ENCODE measurements around the gene ABLIM1. TPM values are rescaled to one million over a fixed set of nuclear protein-coding genes. Genes with fewer than 3 reads are reported as not detected.

The ABLIM1 gene
- total and polyA plus RNA-seq, 4 experiments from 2014 or later, result 129 to 202 (median 188) TPM

DNA sequence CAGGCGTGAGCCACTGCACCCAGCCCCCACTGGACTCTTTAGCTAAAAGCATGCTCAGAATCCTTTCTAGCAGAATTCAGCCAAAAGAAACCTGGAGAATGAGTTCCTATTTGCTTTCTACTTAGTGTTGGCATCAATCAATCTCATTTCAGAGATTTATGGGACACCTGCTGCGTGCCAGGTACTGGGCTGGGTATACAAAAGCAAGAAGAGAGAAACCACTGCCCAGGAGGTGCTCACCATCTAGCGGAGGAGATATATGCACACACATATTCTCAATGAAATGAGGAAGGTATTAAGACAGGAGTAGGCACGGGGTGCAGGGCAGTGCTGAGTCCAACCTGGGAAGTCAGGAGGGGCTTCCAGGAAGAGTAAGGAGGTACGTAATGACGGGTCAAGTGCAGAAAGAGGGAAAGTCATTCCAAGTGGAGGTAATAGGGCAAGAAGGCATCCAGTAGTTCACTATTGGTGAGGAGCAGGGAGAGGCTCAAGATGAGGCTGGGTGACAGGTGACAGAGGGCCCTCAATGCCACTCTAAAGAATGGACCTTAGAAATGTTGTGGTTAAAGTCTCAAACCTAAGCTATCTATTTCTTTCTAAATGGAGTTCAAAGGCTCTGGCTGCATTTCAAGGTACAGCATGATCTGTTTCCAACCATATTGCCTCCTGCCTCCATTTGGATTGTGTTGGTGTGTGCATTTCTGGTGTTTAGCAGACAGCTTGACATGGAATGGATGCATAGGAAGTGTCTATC is 22.1 kb downstream of the ABLIM1 start:
- ChIA-PET CTCF (ENCODE audit: partially characterized antibody) (no interaction called here), POLR2A (ENCODE audit: partially characterized antibody) (no interaction called here)
- H3K9me3 ChIP-seq (ENCODE audit: control insufficient read depth in 1 of 2, low read length in 2 of 2), result no peaks in the 10 kb centered on the region
- no peak for DNase-seq
- no peak overlapping the region for H3K27ac Mint-ChIP-seq
- peaks cover 19 to 26% of the 10 kb centered on the region in 2 donors for H3K27me3 Mint-ChIP-seq
- H3K36me3 Mint-ChIP-seq, result no peaks in the 10 kb centered on the region
- H3K4me1 ChIP-seq (ENCODE audit: insufficient read depth, low read length), result peaks cover 18% of the 10 kb centered on the region
- H3K36me3 ChIP-seq (ENCODE audit: insufficient read depth, low read length), result no peaks in the 10 kb centered on the region
- intact Hi-C loops (cut with micrococcal nuclease), result no loop called here
- no peak overlapping the region for H3K27ac ChIP-seq (ENCODE audit: low read depth, low read length)
- peaks cover 0 to 2% (median 0%) of the 10 kb centered on the region in 8 donors for H3K9me3 Mint-ChIP-seq
- no peak overlapping the region for H3K4me3 Mint-ChIP-seq
- H3K27me3 ChIP-seq (ENCODE audit: insufficient read depth, low read length), result peaks cover 10% of the 10 kb centered on the region
- H3K4me3 ChIP-seq (ENCODE audit: low read length in 2 of 2), result no peak overlapping the region
- peaks cover 7 to 21% (median 11%) of the 10 kb centered on the region in 4 donors for H3K4me1 Mint-ChIP-seq

DNA sequence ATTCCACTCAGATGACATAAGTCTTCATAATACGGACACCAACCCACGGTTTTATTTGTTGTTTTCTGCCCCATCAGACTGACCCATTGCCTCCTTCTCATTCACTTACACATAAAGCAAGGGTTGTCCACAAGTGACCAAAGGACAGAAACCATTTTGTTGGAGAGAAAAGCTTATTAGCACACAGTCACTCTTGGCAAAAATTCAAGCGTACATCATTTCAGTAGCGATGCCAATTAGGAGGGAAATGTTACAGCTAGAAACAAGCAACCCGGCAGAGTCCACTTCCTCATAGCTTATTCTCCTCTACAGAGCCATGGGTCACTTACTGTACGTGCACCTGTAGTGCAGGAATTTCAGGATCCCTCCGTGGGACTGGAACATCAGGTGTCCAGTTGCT is 23.0 kb downstream of the ABLIM1 start:
- no peak overlapping the region for H3K4me3 Mint-ChIP-seq
- POLR2A ChIA-PET (ENCODE audit: partially characterized antibody), result no interaction called here
- intact Hi-C loops (cut with micrococcal nuclease), result no loop called here

DNA sequence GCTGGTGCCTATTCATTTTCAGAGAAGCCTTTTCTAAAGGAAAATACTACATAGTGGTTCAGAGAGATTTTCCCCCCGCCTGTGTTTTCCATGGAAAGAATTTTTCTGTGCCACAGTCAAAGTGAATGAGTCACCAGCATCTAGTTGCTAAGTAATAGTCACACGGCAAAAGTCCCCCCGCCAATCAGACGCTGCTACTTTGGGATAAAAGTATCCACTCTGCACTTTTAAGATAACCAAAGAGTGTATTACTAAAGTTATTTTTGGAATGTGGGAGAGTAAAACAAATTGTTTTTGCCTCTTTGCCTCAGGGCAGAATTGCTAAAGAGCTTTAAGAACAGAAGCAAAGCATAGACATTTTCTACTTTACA is 23.5 kb downstream of the ABLIM1 start:
- peaks cover 23 to 37% of the 10 kb centered on the region in 2 donors for H3K27me3 Mint-ChIP-seq
- POLR2A ChIA-PET (ENCODE audit: partially characterized antibody), result no interaction called here

More for the DNA sequence above, 23.0 kb downstream of the ABLIM1 start:
- DNase-seq, result no peak
- H3K4me3 ChIP-seq (ENCODE audit: low read length in 2 of 2), result no peak overlapping the region
- CTCF ChIA-PET (ENCODE audit: partially characterized antibody), result no interaction called here
- H3K9me3 ChIP-seq (ENCODE audit: control insufficient read depth in 1 of 2, low read length in 2 of 2), result no peaks in the 10 kb centered on the region
- peaks cover 0 to 2% (median 0%) of the 10 kb centered on the region in 8 donors for H3K9me3 Mint-ChIP-seq
- no peaks in the 10 kb centered on the region for H3K36me3 ChIP-seq (ENCODE audit: insufficient read depth, low read length)
- H3K27me3 ChIP-seq (ENCODE audit: insufficient read depth, low read length), result peaks cover 10% of the 10 kb centered on the region
- peaks cover 22 to 32% of the 10 kb centered on the region in 2 donors for H3K27me3 Mint-ChIP-seq
- no peaks in the 10 kb centered on the region for H3K36me3 Mint-ChIP-seq
- no peak overlapping the region for H3K27ac Mint-ChIP-seq
- peaks cover 18% of the 10 kb centered on the region for H3K4me1 ChIP-seq (ENCODE audit: insufficient read depth, low read length)
- H3K27ac ChIP-seq (ENCODE audit: low read depth, low read length), result no peak overlapping the region
- peaks cover 10 to 24% (median 11%) of the 10 kb centered on the region in 4 donors for H3K4me1 Mint-ChIP-seq

DNA sequence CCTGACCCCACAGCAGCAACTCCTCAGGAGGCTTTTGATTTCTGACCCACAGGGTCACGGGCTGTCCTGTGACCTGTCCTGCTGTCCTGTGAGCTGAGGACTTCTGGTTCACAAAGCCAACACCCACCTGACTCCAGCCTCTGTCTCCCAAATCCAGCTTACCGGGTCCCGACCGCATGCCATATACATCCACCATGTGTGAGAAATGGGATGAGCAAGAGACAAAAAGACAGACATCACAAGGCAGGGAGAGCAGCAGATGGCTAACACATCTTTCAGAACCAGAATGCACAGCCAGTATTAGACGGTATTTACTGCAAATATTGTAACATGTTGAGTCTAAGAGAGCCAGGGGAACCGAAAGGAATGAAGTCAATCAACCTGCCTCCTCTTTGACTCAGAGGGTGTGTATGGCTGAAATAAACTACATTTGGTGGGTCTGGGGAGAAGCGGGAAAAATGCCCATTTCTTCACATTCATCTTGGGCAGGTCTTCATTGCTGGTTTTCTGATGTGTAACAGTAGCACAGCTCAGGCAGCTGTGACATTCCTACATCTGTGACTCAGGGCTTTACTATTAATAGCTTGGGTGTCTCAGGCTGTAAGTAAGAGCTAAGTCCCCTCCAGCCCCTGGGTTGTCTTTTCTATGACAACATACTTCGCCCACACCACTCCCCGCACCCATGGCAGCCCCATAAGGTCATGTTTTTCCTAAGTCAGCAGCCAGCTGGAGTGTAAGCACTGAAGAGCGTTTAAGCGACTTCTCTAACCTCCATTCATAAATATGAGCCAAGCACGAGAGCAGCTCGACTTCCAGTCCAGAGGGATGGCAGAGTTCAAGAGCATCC is 25.0 kb downstream of the ABLIM1 start:
- Mint-ChIP-seq H3K4me3 (peak overlapping the region in 3 of 8 donors; percentile 45 to 89 (median 57)), H3K27me3 (peaks cover 23 to 44% of the 10 kb centered on the region in 2 donors), H3K27ac (no peak overlapping the region), H3K9me3 (no peaks in the 10 kb centered on the region), H3K4me1 (peaks cover 10 to 24% (median 11%) of the 10 kb centered on the region in 4 donors), H3K36me3 (no peaks in the 10 kb centered on the region)
- no peaks in the 10 kb centered on the region for H3K9me3 ChIP-seq (ENCODE audit: control insufficient read depth in 1 of 2, low read length in 2 of 2)
- no peak overlapping the region for H3K4me3 ChIP-seq (ENCODE audit: low read length in 2 of 2)
- H3K36me3 ChIP-seq (ENCODE audit: insufficient read depth, low read length), result no peaks in the 10 kb centered on the region
- CTCF ChIA-PET (ENCODE audit: partially characterized antibody), result no interaction called here
- H3K27ac ChIP-seq (ENCODE audit: low read depth, low read length), result no peak overlapping the region
- intact Hi-C loops (cut with micrococcal nuclease), result no loop called here
- peaks cover 18% of the 10 kb centered on the region for H3K4me1 ChIP-seq (ENCODE audit: insufficient read depth, low read length)
- POLR2A ChIA-PET (ENCODE audit: partially characterized antibody), result interaction anchor here (0.6 kb wide), 1 partner anchor 11 kb away, joined by 4 read pairs; no protein-coding TSS in a partner anchor
- peaks cover 10% of the 10 kb centered on the region for H3K27me3 ChIP-seq (ENCODE audit: insufficient read depth, low read length)
- no peak for DNase-seq

More for the DNA sequence above, 23.5 kb downstream of the ABLIM1 start:
- peaks cover 0 to 2% (median 0%) of the 10 kb centered on the region in 8 donors for H3K9me3 Mint-ChIP-seq
- H3K4me3 Mint-ChIP-seq, result peak overlapping the region in 1 of 8 donors; percentile 8
- peaks cover 10% of the 10 kb centered on the region for H3K27me3 ChIP-seq (ENCODE audit: insufficient read depth, low read length)
- DNase-seq, result no peak
- CTCF ChIA-PET (ENCODE audit: partially characterized antibody), result no interaction called here
- H3K27ac ChIP-seq (ENCODE audit: low read depth, low read length), result no peak overlapping the region
- H3K4me1 Mint-ChIP-seq, result peaks cover 10 to 24% (median 11%) of the 10 kb centered on the region in 4 donors
- no peaks in the 10 kb centered on the region for H3K36me3 ChIP-seq (ENCODE audit: insufficient read depth, low read length)
- peaks cover 18% of the 10 kb centered on the region for H3K4me1 ChIP-seq (ENCODE audit: insufficient read depth, low read length)
- no peak overlapping the region for H3K4me3 ChIP-seq (ENCODE audit: low read length in 2 of 2)
- no peaks in the 10 kb centered on the region for H3K36me3 Mint-ChIP-seq
- H3K9me3 ChIP-seq (ENCODE audit: control insufficient read depth in 1 of 2, low read length in 2 of 2), result no peaks in the 10 kb centered on the region
- peak overlapping the region in 1 of 7 donors; percentile 16 for H3K27ac Mint-ChIP-seq
- intact Hi-C loops (cut with micrococcal nuclease), result no loop called here

DNA sequence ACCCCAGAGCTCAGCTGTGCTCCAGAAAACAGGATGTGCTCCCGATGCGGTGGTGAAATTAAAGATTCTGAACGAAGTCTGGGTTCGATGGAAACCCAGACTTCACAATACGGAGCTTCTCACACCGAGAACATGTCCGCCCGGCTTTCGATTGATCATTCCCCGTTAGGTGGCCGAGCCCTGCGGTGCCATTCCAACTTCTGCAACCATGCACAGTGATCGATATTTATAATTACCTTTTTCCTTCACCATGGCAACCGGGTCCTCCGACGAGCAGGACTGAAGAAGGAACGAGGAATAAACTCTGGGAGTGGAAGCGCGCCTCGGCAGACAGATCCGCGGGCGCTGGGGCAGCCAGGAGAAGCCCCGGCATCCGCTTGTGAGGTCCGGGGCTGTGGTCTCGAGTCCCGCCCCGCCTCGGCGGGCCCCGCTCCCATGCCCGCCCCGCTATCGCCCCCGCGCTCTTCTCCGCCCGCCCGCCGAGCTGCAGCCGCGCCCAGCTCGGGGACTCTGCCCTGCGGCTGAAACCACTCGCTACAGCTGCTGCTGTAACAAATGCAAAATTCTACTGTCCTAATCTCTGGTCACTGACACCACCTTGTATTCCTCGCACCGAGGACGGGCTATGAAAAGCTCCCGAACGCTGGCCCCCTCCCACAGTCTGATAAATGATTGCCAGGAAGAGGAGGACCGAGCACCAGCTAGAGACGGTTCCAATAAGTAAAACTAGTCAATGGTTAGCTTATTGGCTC is 26.2 kb downstream of the ABLIM1 start:
- H3K9me3 ChIP-seq (ENCODE audit: control insufficient read depth in 1 of 2, low read length in 2 of 2), result no peaks in the 10 kb centered on the region
- H3K4me3 ChIP-seq (ENCODE audit: low read length in 2 of 2), result peak overlapping the region in 1 of 2 donors; percentile 11
- H3K4me1 ChIP-seq (ENCODE audit: insufficient read depth, low read length), result peaks cover 18% of the 10 kb centered on the region
- no peaks in the 10 kb centered on the region for H3K36me3 ChIP-seq (ENCODE audit: insufficient read depth, low read length)
- peak overlapping the region in 3 of 7 donors; percentile 19 to 83 (median 83) for H3K27ac Mint-ChIP-seq
- H3K27me3 ChIP-seq (ENCODE audit: insufficient read depth, low read length), result peaks cover 10% of the 10 kb centered on the region
- POLR2A ChIA-PET (ENCODE audit: partially characterized antibody), result no interaction called here
- intact Hi-C loops (cut with micrococcal nuclease), result no loop called here
- no peaks in the 10 kb centered on the region for H3K9me3 Mint-ChIP-seq
- no peak overlapping the region for H3K27ac ChIP-seq (ENCODE audit: low read depth, low read length)
- CTCF ChIA-PET (ENCODE audit: partially characterized antibody), result interaction anchor here (0.6 to 1.1 kb wide), 2 partner anchors 160 to 1887 kb away, joined by 3 to 5 read pairs; no protein-coding TSS in a partner anchor
- H3K4me1 Mint-ChIP-seq, result peaks cover 10 to 24% (median 11%) of the 10 kb centered on the region in 4 donors
- peak overlapping the region; percentile 80 to 90 (median 89) for H3K4me3 Mint-ChIP-seq
- peak in 4 of 5 donors; percentile 4 to 26 (median 14) for DNase-seq
- H3K36me3 Mint-ChIP-seq, result no peaks in the 10 kb centered on the region
- H3K27me3 Mint-ChIP-seq, result peaks cover 23 to 44% of the 10 kb centered on the region in 2 donors

DNA sequence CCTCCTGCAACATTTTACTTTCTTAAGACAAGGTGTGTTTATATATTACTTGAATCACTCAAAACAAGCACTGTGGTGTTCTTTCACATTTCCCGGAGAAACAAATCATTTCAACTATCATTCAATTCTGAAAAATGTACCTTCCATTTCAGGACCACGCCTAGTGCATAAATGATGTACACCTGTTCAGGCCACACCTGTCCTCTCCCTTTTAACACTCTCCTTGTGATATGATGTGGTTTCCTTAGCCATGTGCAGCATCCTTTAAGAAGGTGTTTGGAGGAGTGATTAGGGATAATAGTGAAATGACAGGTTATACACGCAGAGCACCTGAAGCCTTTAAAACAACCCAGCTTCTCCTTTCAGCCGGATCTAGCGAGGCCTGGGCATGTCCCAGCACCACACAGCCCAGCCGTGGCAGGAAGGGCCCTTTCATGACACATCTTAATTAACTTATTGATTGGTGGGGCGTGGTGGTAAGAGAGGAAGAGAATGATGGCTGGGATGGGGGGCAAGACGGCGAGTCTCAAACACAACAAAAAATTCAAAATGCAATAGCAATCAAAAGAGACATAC is 26.9 kb downstream of the ABLIM1 start:
- CTCF ChIA-PET (ENCODE audit: partially characterized antibody), result interaction anchor here (0.6 kb wide), 1 partner anchor 1887 kb away, joined by 3 read pairs; no protein-coding TSS in a partner anchor
- no peak for DNase-seq

More for the DNA sequence above, 26.9 kb downstream of the ABLIM1 start:
- peaks cover 10% of the 10 kb centered on the region for H3K27me3 ChIP-seq (ENCODE audit: insufficient read depth, low read length)
- no peaks in the 10 kb centered on the region for H3K9me3 ChIP-seq (ENCODE audit: control insufficient read depth in 1 of 2, low read length in 2 of 2)
- Mint-ChIP-seq H3K36me3 (no peaks in the 10 kb centered on the region), H3K27me3 (peaks cover 23 to 44% of the 10 kb centered on the region in 2 donors), H3K4me1 (peaks cover 10 to 24% (median 11%) of the 10 kb centered on the region in 4 donors), H3K27ac (peak overlapping the region in 3 of 7 donors; percentile 7 to 83 (median 19)), H3K4me3 (peak overlapping the region; percentile 80 to 90 (median 88)), H3K9me3 (no peaks in the 10 kb centered on the region)
- H3K36me3 ChIP-seq (ENCODE audit: insufficient read depth, low read length), result no peaks in the 10 kb centered on the region
- H3K4me1 ChIP-seq (ENCODE audit: insufficient read depth, low read length), result peaks cover 18% of the 10 kb centered on the region
- POLR2A ChIA-PET (ENCODE audit: partially characterized antibody), result no interaction called here
- H3K4me3 ChIP-seq (ENCODE audit: low read length in 2 of 2), result peak overlapping the region in 1 of 2 donors; percentile 11
- H3K27ac ChIP-seq (ENCODE audit: low read depth, low read length), result no peak overlapping the region
- intact Hi-C loops (cut with micrococcal nuclease), result no loop called here

All from CD4-positive, alpha-beta memory T cell (primary cell).